Peyer's patch (tissue), 4 donors: ENCODE measurements around the gene GTPBP2. TPM values are rescaled to one million over a fixed set of nuclear protein-coding genes. Genes with fewer than 3 reads are reported as not detected.

ENCODE experiments used
- DNase-seq, 3 donors: peaks; one replicate each; pipeline ENCODE4 v3.0.0-alpha.2; 2017 to 2019
- H3K27ac ChIP-seq, 4 donors: fragments of 200-600 bp; sonication (generic); one replicate each; pipeline ENCODE4 v1.5.1; 2016 to 2019
- H3K27me3 ChIP-seq, 2 donors: fragments of 200-600 bp; sonication (generic); one replicate each; pipeline ENCODE4 v1.5.1; 2019
- H3K36me3 ChIP-seq, 3 donors: fragments of 200-600 bp; sonication (generic); one replicate each; pipeline ENCODE4 v1.5.1; 2016 to 2019
- H3K4me1 ChIP-seq, 4 donors: fragments of 200-600 bp; sonication (generic); one replicate each; pipeline ENCODE4 v1.5.1; 2016 to 2019
- H3K4me3 ChIP-seq, 4 donors: fragments of 200-600 bp; sonication (generic); 1 replicate in 3 of 4; 2 replicates in 1 of 4; pipeline ENCODE4 v1.5.1; 2016 to 2019; ENCODE audit warnings: mild to moderate bottlenecking in 1 of 4
- H3K9me3 ChIP-seq, 4 donors: fragments of 200-600 bp; sonication (generic); one replicate each; pipeline ENCODE4 v1.5.1; 2016 to 2019; ENCODE audit warnings: mild to moderate bottlenecking in 1 of 4
- CTCF ChIP-seq, 6 experiments: fragments of 450-650 bp in 4 of 6; fragments of 200-600 bp in 2 of 6; sonication (generic) in 1 of 6; IDR thresholded peaks; one replicate each; pipeline ENCODE4 v1.5.1; 2017 to 2019; ENCODE audit warnings: antibody characterized with exemption in 6 of 6, mild to moderate bottlenecking in 3 of 6, moderate library complexity in 1 of 6
- POLR2A ChIP-seq, 2 donors: fragments of 450-650 bp; IDR thresholded peaks; one replicate each; pipeline ENCODE4 v1.5.1; 2017; ENCODE audit warnings: antibody characterized with exemption in 2 of 2, mild to moderate bottlenecking in 2 of 2, moderate library complexity in 2 of 2
- total RNA-seq, 4 donors: library from RNA; depleted of rRNA; stranded (reverse); fragments of >200 nt; gene quantifications; one replicate each; pipeline ENCODE4 v1.1.0, GENCODE V29; 2016

Gene GTPBP2
- total RNA-seq, 4 donors from 2014 or later = 73.4 to 118 (median 88.4) TPM

GRCh38 chr6:43630980-43631619 is 2.0 kb upstream of the GTPBP2 start:
- Histone ChIP-seq H3K36me3 (peaks cover 0 to 3% (median 0%) of the 10 kb centered on the region in 3 donors), H3K9me3 (no peaks in the 10 kb centered on the region), H3K4me1 (peaks cover 0 to 43% (median 3%) of the 10 kb centered on the region in 4 donors), H3K27me3 (no peaks in the 10 kb centered on the region), H3K4me3 (no peak overlapping the region), H3K27ac (peak overlapping the region in 1 of 4 donors; percentile 19)
- TF ChIP-seq CTCF (IDR thresholded peaks at IDR 0.05) (no peak), POLR2A (IDR thresholded peaks at IDR 0.05) (no peak)
- DNase-seq = no peak

- H3K9me3 ChIP-seq = no peaks in the 10 kb centered on the region
- no peaks in the 10 kb centered on the region for H3K27me3 ChIP-seq
- peak; percentile 91 to 97 (median 94) for DNase-seq
- H3K4me1 ChIP-seq = peaks cover 0 to 35% (median 3%) of the 10 kb centered on the region in 4 donors
- H3K27ac ChIP-seq = peak overlapping the region; percentile 91 to 99 (median 96)
- H3K4me3 ChIP-seq = peak overlapping the region; percentile 84 to 99 (median 96)
- peaks cover 0 to 17% (median 0%) of the 10 kb centered on the region in 3 donors for H3K36me3 ChIP-seq
- TF ChIP-seq POLR2A (IDR thresholded peaks at IDR 0.05) = peak; percentile 31 to 70
- peak in 1 of 6 experiments; percentile 4 for TF ChIP-seq CTCF (IDR thresholded peaks at IDR 0.05)
These were observed 639 bp upstream of the GTPBP2 start for GRCh38 chr6:43629505-43630300.

- H3K4me3 ChIP-seq = peak overlapping the region; percentile 84 to 99 (median 96)
- TF ChIP-seq POLR2A (IDR thresholded peaks at IDR 0.05) (no peak), CTCF (IDR thresholded peaks at IDR 0.05) (no peak)
- H3K27ac ChIP-seq = peak overlapping the region; percentile 91 to 99 (median 96)
- peak in 2 of 3 donors; percentile 52 to 70 for DNase-seq
- H3K27me3 ChIP-seq = no peaks in the 10 kb centered on the region
- H3K36me3 ChIP-seq = peaks cover 0 to 28% (median 0%) of the 10 kb centered on the region in 3 donors
- no peaks in the 10 kb centered on the region for H3K9me3 ChIP-seq
- peaks cover 0 to 33% (median 3%) of the 10 kb centered on the region in 4 donors for H3K4me1 ChIP-seq
These were observed 516 bp downstream of the GTPBP2 start for GRCh38 chr6:43628393-43629103.

- Histone ChIP-seq H3K4me3 (no peak overlapping the region), H3K4me1 (peaks cover 0 to 24% (median 3%) of the 10 kb centered on the region in 4 donors)
- TF ChIP-seq POLR2A (IDR thresholded peaks at IDR 0.05) = no peak
- TF ChIP-seq CTCF (IDR thresholded peaks at IDR 0.05) = no peak
These were observed 1.8 kb downstream of the GTPBP2 start for GRCh38 chr6:43627008-43627825.

More at GRCh38 chr6:43627008-43627825, 1.8 kb downstream of the GTPBP2 start:
- H3K27me3 ChIP-seq = no peaks in the 10 kb centered on the region
- peak in 2 of 3 donors; percentile 36 to 87 for DNase-seq
- H3K9me3 ChIP-seq = no peaks in the 10 kb centered on the region
- peaks cover 0 to 42% (median 0%) of the 10 kb centered on the region in 3 donors for H3K36me3 ChIP-seq
- H3K27ac ChIP-seq = peak overlapping the region; percentile 8 to 57 (median 46)
